ENCODE measurements around the gene FAM200B. TPM values are rescaled to one million over a fixed set of nuclear protein-coding genes. Genes with fewer than 3 reads are reported as not detected.
A peak's percentile ranks its signal among the peaks of the same experiment; 100 is the strongest.

Gene FAM200B
- total RNA-seq, result 10 to 100 TPM in 1 of 2 donors, 1 to 10 TPM in 1; 7.7 to 10.6 TPM

- peaks cover 19 to 38% of the 10 kb centered on the region in 2 donors for H3K36me3 Mint-ChIP-seq
- H3K9me3 Mint-ChIP-seq, result no peaks in the 10 kb centered on the region
- H3K27ac Mint-ChIP-seq, result peak within 1 kb of the TSS; percentile 98 to 99
- DNase-seq (ENCODE audit: low spot score in 2 of 2) (peak; percentile 100), ATAC-seq (peak; percentile 95 to 98)
Measured at GRCh38 chr4:15681372-15682241, at the start of gene FAM200B. Gene FAM200B, plus strand, starts transcription at chr4:15681827. Its CDS starts 5,151 bp downstream, at chr4:15686978.

- DNase-seq (ENCODE audit: low spot score in 2 of 2) (no peak), ATAC-seq (no peak)
- Mint-ChIP-seq H3K9me3 (peaks cover 0 to 4% of the 10 kb centered on the region in 2 donors), H3K36me3 (peaks cover 7 to 31% of the 10 kb centered on the region in 2 donors), H3K27ac (no peak overlapping the region)
Measured at GRCh38 chr4:15636818-15637217, 44.8 kb upstream of the FAM200B start.

- DNase-seq (ENCODE audit: low spot score in 2 of 2) (no peak), ATAC-seq (no peak)
- Mint-ChIP-seq H3K9me3 (no peaks in the 10 kb centered on the region), H3K27ac (no peak overlapping the region), H3K36me3 (peaks cover 0 to 16% of the 10 kb centered on the region in 2 donors)
Measured at GRCh38 chr4:15638418-15638817, 43.2 kb upstream of the FAM200B start.

- no peak overlapping the region for H3K27ac Mint-ChIP-seq
- DNase-seq (ENCODE audit: low spot score in 2 of 2) (no peak), ATAC-seq (no peak)
- peaks cover 0 to 3% of the 10 kb centered on the region in 2 donors for H3K36me3 Mint-ChIP-seq
- no peaks in the 10 kb centered on the region for H3K9me3 Mint-ChIP-seq
Measured at GRCh38 chr4:15648600-15648999, 33.0 kb upstream of the FAM200B start.

- H3K36me3 Mint-ChIP-seq, result peaks cover 5 to 13% of the 10 kb centered on the region in 2 donors
- ATAC-seq, result peak; percentile 59 to 67
- DNase-seq (ENCODE audit: low spot score in 2 of 2), result peak in 1 of 2 donors; percentile 59
- H3K9me3 Mint-ChIP-seq, result no peaks in the 10 kb centered on the region
- H3K27ac Mint-ChIP-seq, result no peak overlapping the region
Measured at GRCh38 chr4:15649914-15650545, 31.6 kb upstream of the FAM200B start.

GRCh38 chr4:15651676-15652075, 30.0 kb upstream of the FAM200B start:
- Mint-ChIP-seq H3K9me3 (no peaks in the 10 kb centered on the region), H3K27ac (no peak overlapping the region), H3K36me3 (peaks cover 5 to 13% of the 10 kb centered on the region in 2 donors)
- no peak for ATAC-seq
- no peak for DNase-seq (ENCODE audit: low spot score in 2 of 2)

- Mint-ChIP-seq H3K36me3 (peaks cover 5 to 13% of the 10 kb centered on the region in 2 donors), H3K9me3 (no peaks in the 10 kb centered on the region), H3K27ac (no peak overlapping the region)
- no peak for ATAC-seq
- no peak for DNase-seq (ENCODE audit: low spot score in 2 of 2)
Measured at GRCh38 chr4:15652191-15652590, 29.4 kb upstream of the FAM200B start.

- H3K36me3 Mint-ChIP-seq, result peaks cover 5 to 13% of the 10 kb centered on the region in 2 donors
- no peak for DNase-seq (ENCODE audit: low spot score in 2 of 2)
- peak overlapping the region in 1 of 2 donors; percentile 91 for H3K27ac Mint-ChIP-seq
- ATAC-seq, result no peak
- no peaks in the 10 kb centered on the region for H3K9me3 Mint-ChIP-seq
Measured at GRCh38 chr4:15652841-15653240, 28.8 kb upstream of the FAM200B start.

- peaks cover 5 to 13% of the 10 kb centered on the region in 2 donors for H3K36me3 Mint-ChIP-seq
- no peak for ATAC-seq
- H3K9me3 Mint-ChIP-seq, result no peaks in the 10 kb centered on the region
Measured at GRCh38 chr4:15653420-15653819, 28.2 kb upstream of the FAM200B start.

GRCh38 chr4:15653864-15654592, 27.6 kb upstream of the FAM200B start:
- no peaks in the 10 kb centered on the region for H3K9me3 Mint-ChIP-seq
- peak overlapping the region; percentile 91 to 98 for H3K27ac Mint-ChIP-seq
- no peak for ATAC-seq
- DNase-seq (ENCODE audit: low spot score in 2 of 2), result no peak
- H3K36me3 Mint-ChIP-seq, result peaks cover 5 to 13% of the 10 kb centered on the region in 2 donors

More at GRCh38 chr4:15653420-15653819, 28.2 kb upstream of the FAM200B start:
- DNase-seq (ENCODE audit: low spot score in 2 of 2), result no peak
- peak overlapping the region; percentile 91 to 98 for H3K27ac Mint-ChIP-seq

- H3K36me3 Mint-ChIP-seq, result peaks cover 5 to 13% of the 10 kb centered on the region in 2 donors
- peak overlapping the region; percentile 91 to 98 for H3K27ac Mint-ChIP-seq
- DNase-seq (ENCODE audit: low spot score in 2 of 2) (no peak), ATAC-seq (peak; percentile 60 to 68)
- no peaks in the 10 kb centered on the region for H3K9me3 Mint-ChIP-seq
Measured at GRCh38 chr4:15654593-15655222, 26.9 kb upstream of the FAM200B start.

GRCh38 chr4:15655223-15656037, 26.2 kb upstream of the FAM200B start, which contains the start of gene FBXL5:
Gene FBXL5, minus strand, starts transcription at chr4:15655357. Its CDS starts 70 bp downstream, at chr4:15655287.
- Mint-ChIP-seq H3K27ac (peak within 1 kb of the TSS; percentile 91 to 98), H3K36me3 (peaks cover 5 to 13% of the 10 kb centered on the region in 2 donors), H3K9me3 (no peaks in the 10 kb centered on the region)
- ATAC-seq (peak; percentile 77 to 81), DNase-seq (ENCODE audit: low spot score in 2 of 2) (peak; percentile 89 to 90)

GRCh38 chr4:15656038-15656470, 25.6 kb upstream of the FAM200B start:
- Mint-ChIP-seq H3K9me3 (no peaks in the 10 kb centered on the region), H3K27ac (peak overlapping the region; percentile 90 to 91), H3K36me3 (peaks cover 6 to 13% of the 10 kb centered on the region in 2 donors)
- ATAC-seq (no peak), DNase-seq (ENCODE audit: low spot score in 2 of 2) (no peak)

GRCh38 chr4:15657366-15657765, 24.3 kb upstream of the FAM200B start:
- DNase-seq (ENCODE audit: low spot score in 2 of 2), result no peak
- ATAC-seq, result no peak
- Mint-ChIP-seq H3K9me3 (no peaks in the 10 kb centered on the region), H3K27ac (no peak overlapping the region), H3K36me3 (peaks cover 9 to 13% of the 10 kb centered on the region in 2 donors)

- DNase-seq (ENCODE audit: low spot score in 2 of 2), result no peak
- ATAC-seq, result no peak
- peaks cover 9 to 13% of the 10 kb centered on the region in 2 donors for H3K36me3 Mint-ChIP-seq
- H3K27ac Mint-ChIP-seq, result no peak overlapping the region
- no peaks in the 10 kb centered on the region for H3K9me3 Mint-ChIP-seq
Measured at GRCh38 chr4:15658136-15658770, 23.4 kb upstream of the FAM200B start.

Measured in activated naive CD4-positive, alpha-beta T cell treated with anti-CD3 and anti-CD28 coated beads, Interleukin-2, amount 50 U/mL, for 72 hours (primary cell).